ENCODE data around the gene RAD50. TPM values are rescaled to one million over a fixed set of nuclear protein-coding genes. Genes with fewer than 3 reads are reported as not detected.
A peak's percentile ranks its signal among the peaks of the same experiment; 100 is the strongest.

RAD50 gene
- total and polyA plus RNA-seq, 4 experiments from 2014 or later, result 6.9 to 36.2 (median 34.2) TPM

GRCh38 chr5:132640613-132641012 is 83.8 kb downstream of the RAD50 start:
- Histone ChIP-seq H3K4me1 (ENCODE audit: insufficient read depth, low read length) (no peaks in the 10 kb centered on the region), H3K27me3 (ENCODE audit: insufficient read depth, low read length) (no peaks in the 10 kb centered on the region), H3K4me3 (ENCODE audit: low read length in 2 of 2) (no peak overlapping the region), H3K36me3 (ENCODE audit: insufficient read depth, low read length) (peaks cover 33% of the 10 kb centered on the region), H3K9me3 (ENCODE audit: control insufficient read depth in 1 of 2, low read length in 2 of 2) (no peaks in the 10 kb centered on the region), H3K27ac (ENCODE audit: low read depth, low read length) (no peak overlapping the region)
- POLR2A ChIA-PET (ENCODE audit: partially characterized antibody), result no interaction called here
- no peaks in the 10 kb centered on the region for H3K27me3 Mint-ChIP-seq
- H3K27ac Mint-ChIP-seq, result peak overlapping the region in 2 of 7 donors; percentile 43 to 72
- CTCF ChIA-PET (ENCODE audit: partially characterized antibody), result no interaction called here
- DNase-seq, result no peak
- peaks cover 0 to 2% (median 0%) of the 10 kb centered on the region in 8 donors for H3K9me3 Mint-ChIP-seq
- peaks cover 53 to 78% of the 10 kb centered on the region in 2 donors for H3K36me3 Mint-ChIP-seq
- no peak overlapping the region for H3K4me3 Mint-ChIP-seq
- intact Hi-C loops (cut with micrococcal nuclease), result no loop called here
- peaks cover 0 to 1% (median under 1%) of the 10 kb centered on the region in 4 donors for H3K4me1 Mint-ChIP-seq

GRCh38 chr5:132641241-132641723 is 84.5 kb downstream of the RAD50 start:
- peaks cover 33% of the 10 kb centered on the region for H3K36me3 ChIP-seq (ENCODE audit: insufficient read depth, low read length)
- POLR2A ChIA-PET (ENCODE audit: partially characterized antibody), result no interaction called here
- intact Hi-C loops (cut with micrococcal nuclease), result no loop called here
- Mint-ChIP-seq H3K27ac (peak overlapping the region in 1 of 7 donors; percentile 43), H3K36me3 (peaks cover 52 to 76% of the 10 kb centered on the region in 2 donors), H3K27me3 (no peaks in the 10 kb centered on the region), H3K9me3 (peaks cover 0 to 2% (median 0%) of the 10 kb centered on the region in 8 donors), H3K4me1 (no peaks in the 10 kb centered on the region), H3K4me3 (no peak overlapping the region)
- no peaks in the 10 kb centered on the region for H3K4me1 ChIP-seq (ENCODE audit: insufficient read depth, low read length)
- H3K27ac ChIP-seq (ENCODE audit: low read depth, low read length), result no peak overlapping the region
- H3K4me3 ChIP-seq (ENCODE audit: low read length in 2 of 2), result no peak overlapping the region
- no peak for DNase-seq
- H3K9me3 ChIP-seq (ENCODE audit: control insufficient read depth in 1 of 2, low read length in 2 of 2), result no peaks in the 10 kb centered on the region
- no peaks in the 10 kb centered on the region for H3K27me3 ChIP-seq (ENCODE audit: insufficient read depth, low read length)
- CTCF ChIA-PET (ENCODE audit: partially characterized antibody), result no interaction called here

- intact Hi-C loops (cut with micrococcal nuclease), result no loop called here
- no peaks in the 10 kb centered on the region for H3K27me3 Mint-ChIP-seq
- H3K9me3 ChIP-seq (ENCODE audit: control insufficient read depth in 1 of 2, low read length in 2 of 2), result no peaks in the 10 kb centered on the region
Observed at GRCh38 chr5:132641841-132642240, 85.1 kb downstream of the RAD50 start.

GRCh38 chr5:132644177-132644576 is 87.4 kb downstream of the RAD50 start:
- H3K36me3 Mint-ChIP-seq, result peaks cover 37 to 58% of the 10 kb centered on the region in 2 donors

More at GRCh38 chr5:132641841-132642240, 85.1 kb downstream of the RAD50 start:
- CTCF ChIA-PET (ENCODE audit: partially characterized antibody), result interaction anchor here (1.0 kb wide), 1 partner anchor 33 kb away, joined by 3 read pairs; no protein-coding TSS in a partner anchor
- no peak overlapping the region for H3K4me3 ChIP-seq (ENCODE audit: low read length in 2 of 2)
- peaks cover 0 to 4% (median 0%) of the 10 kb centered on the region in 8 donors for H3K9me3 Mint-ChIP-seq
- no peak for DNase-seq
- peaks cover 33% of the 10 kb centered on the region for H3K36me3 ChIP-seq (ENCODE audit: insufficient read depth, low read length)
- no peak overlapping the region for H3K27ac ChIP-seq (ENCODE audit: low read depth, low read length)
- peak overlapping the region in 1 of 7 donors; percentile 42 for H3K27ac Mint-ChIP-seq
- H3K27me3 ChIP-seq (ENCODE audit: insufficient read depth, low read length), result no peaks in the 10 kb centered on the region
- H3K36me3 Mint-ChIP-seq, result peaks cover 52 to 73% of the 10 kb centered on the region in 2 donors
- H3K4me1 Mint-ChIP-seq, result no peaks in the 10 kb centered on the region
- no peak overlapping the region for H3K4me3 Mint-ChIP-seq
- H3K4me1 ChIP-seq (ENCODE audit: insufficient read depth, low read length), result no peaks in the 10 kb centered on the region
- POLR2A ChIA-PET (ENCODE audit: partially characterized antibody), result no interaction called here

GRCh38 chr5:132646583-132647266 is 89.9 kb downstream of the RAD50 start:
- Mint-ChIP-seq H3K27ac (no peak overlapping the region), H3K4me3 (no peak overlapping the region), H3K27me3 (no peaks in the 10 kb centered on the region), H3K36me3 (peaks cover 21 to 38% of the 10 kb centered on the region in 2 donors), H3K4me1 (no peaks in the 10 kb centered on the region), H3K9me3 (peaks cover 3 to 34% (median 19%) of the 10 kb centered on the region in 8 donors)
- no peaks in the 10 kb centered on the region for H3K36me3 ChIP-seq (ENCODE audit: insufficient read depth, low read length)
- CTCF ChIA-PET (ENCODE audit: partially characterized antibody), result interaction anchor here (0.7 kb wide), 1 partner anchor 120 kb away, joined by 3 read pairs; no protein-coding TSS in a partner anchor
- POLR2A ChIA-PET (ENCODE audit: partially characterized antibody), result no interaction called here
- H3K9me3 ChIP-seq (ENCODE audit: control insufficient read depth in 1 of 2, low read length in 2 of 2), result peaks cover 0 to 14% of the 10 kb centered on the region in 2 donors
- no peak for DNase-seq
- no peak overlapping the region for H3K27ac ChIP-seq (ENCODE audit: low read depth, low read length)
- no peaks in the 10 kb centered on the region for H3K4me1 ChIP-seq (ENCODE audit: insufficient read depth, low read length)
- intact Hi-C loops (cut with micrococcal nuclease), result no loop called here
- no peak overlapping the region for H3K4me3 ChIP-seq (ENCODE audit: low read length in 2 of 2)
- no peaks in the 10 kb centered on the region for H3K27me3 ChIP-seq (ENCODE audit: insufficient read depth, low read length)

More at GRCh38 chr5:132644177-132644576, 87.4 kb downstream of the RAD50 start:
- Mint-ChIP-seq H3K27ac (peak overlapping the region in 1 of 7 donors; percentile 67), H3K4me1 (no peaks in the 10 kb centered on the region), H3K27me3 (no peaks in the 10 kb centered on the region), H3K9me3 (peaks cover 3 to 21% (median 16%) of the 10 kb centered on the region in 8 donors), H3K4me3 (no peak overlapping the region)
- Histone ChIP-seq H3K4me1 (ENCODE audit: insufficient read depth, low read length) (no peaks in the 10 kb centered on the region), H3K27ac (ENCODE audit: low read depth, low read length) (no peak overlapping the region), H3K27me3 (ENCODE audit: insufficient read depth, low read length) (no peaks in the 10 kb centered on the region), H3K36me3 (ENCODE audit: insufficient read depth, low read length) (peaks cover 22% of the 10 kb centered on the region), H3K9me3 (ENCODE audit: control insufficient read depth in 1 of 2, low read length in 2 of 2) (peaks cover 0 to 14% of the 10 kb centered on the region in 2 donors), H3K4me3 (ENCODE audit: low read length in 2 of 2) (no peak overlapping the region)
- intact Hi-C loops (cut with micrococcal nuclease), result no loop called here
- ChIA-PET POLR2A (ENCODE audit: partially characterized antibody) (no interaction called here), CTCF (ENCODE audit: partially characterized antibody) (no interaction called here)
- no peak for DNase-seq

- peaks cover 0 to 14% of the 10 kb centered on the region in 2 donors for H3K9me3 ChIP-seq (ENCODE audit: control insufficient read depth in 1 of 2, low read length in 2 of 2)
- DNase-seq, result no peak
- peaks cover 3 to 37% (median 19%) of the 10 kb centered on the region in 8 donors for H3K9me3 Mint-ChIP-seq
- no peaks in the 10 kb centered on the region for H3K27me3 ChIP-seq (ENCODE audit: insufficient read depth, low read length)
- no peaks in the 10 kb centered on the region for H3K36me3 ChIP-seq (ENCODE audit: insufficient read depth, low read length)
- POLR2A ChIA-PET (ENCODE audit: partially characterized antibody), result no interaction called here
- H3K27me3 Mint-ChIP-seq, result no peaks in the 10 kb centered on the region
- H3K4me3 ChIP-seq (ENCODE audit: low read length in 2 of 2), result no peak overlapping the region
- H3K4me1 Mint-ChIP-seq, result no peaks in the 10 kb centered on the region
- intact Hi-C loops (cut with micrococcal nuclease), result no loop called here
- CTCF ChIA-PET (ENCODE audit: partially characterized antibody), result no interaction called here
- peaks cover 17 to 30% of the 10 kb centered on the region in 2 donors for H3K36me3 Mint-ChIP-seq
- H3K27ac ChIP-seq (ENCODE audit: low read depth, low read length), result no peak overlapping the region
- H3K27ac Mint-ChIP-seq, result peak overlapping the region in 2 of 7 donors; percentile 26 to 70
- no peaks in the 10 kb centered on the region for H3K4me1 ChIP-seq (ENCODE audit: insufficient read depth, low read length)
- H3K4me3 Mint-ChIP-seq, result no peak overlapping the region
Observed at GRCh38 chr5:132647473-132647872, 90.7 kb downstream of the RAD50 start.

GRCh38 chr5:132648355-132648754 is 91.6 kb downstream of the RAD50 start:
- Mint-ChIP-seq H3K36me3 (peaks cover 8 to 21% of the 10 kb centered on the region in 2 donors), H3K27ac (peak overlapping the region in 1 of 7 donors; percentile 25), H3K4me1 (no peaks in the 10 kb centered on the region), H3K9me3 (peaks cover 3 to 37% (median 19%) of the 10 kb centered on the region in 8 donors), H3K27me3 (peaks cover 0 to under 1% of the 10 kb centered on the region in 2 donors), H3K4me3 (no peak overlapping the region)
- Histone ChIP-seq H3K9me3 (ENCODE audit: control insufficient read depth in 1 of 2, low read length in 2 of 2) (peaks cover 0 to 14% of the 10 kb centered on the region in 2 donors), H3K27ac (ENCODE audit: low read depth, low read length) (no peak overlapping the region), H3K36me3 (ENCODE audit: insufficient read depth, low read length) (no peaks in the 10 kb centered on the region), H3K4me1 (ENCODE audit: insufficient read depth, low read length) (no peaks in the 10 kb centered on the region), H3K4me3 (ENCODE audit: low read length in 2 of 2) (no peak overlapping the region), H3K27me3 (ENCODE audit: insufficient read depth, low read length) (no peaks in the 10 kb centered on the region)
- no peak for DNase-seq
- ChIA-PET POLR2A (ENCODE audit: partially characterized antibody) (no interaction called here), CTCF (ENCODE audit: partially characterized antibody) (no interaction called here)
- intact Hi-C loops (cut with micrococcal nuclease), result no loop called here

Data from CD4-positive, alpha-beta memory T cell (primary cell).